ENCODE results near the gene GNG7.

GRCh38 chr19:2627319-2627829, 75.1 kb downstream of the GNG7 start:
- TF ChIP-seq POLR2AphosphoS5 (IDR thresholded peaks at IDR 0.05) (peak; percentile 95), CTCF (IDR thresholded peaks at IDR 0.05) (no peak), POLR2A (IDR thresholded peaks at IDR 0.05) (no peak)
